ENCODE results near the gene BMP6. TPM values are rescaled to one million over a fixed set of nuclear protein-coding genes. Genes with fewer than 3 reads are reported as not detected.

BMP6 gene
- total and polyA plus RNA-seq, 11 donors: 1.1 to 5.1 (median 2.7) TPM

DNA sequence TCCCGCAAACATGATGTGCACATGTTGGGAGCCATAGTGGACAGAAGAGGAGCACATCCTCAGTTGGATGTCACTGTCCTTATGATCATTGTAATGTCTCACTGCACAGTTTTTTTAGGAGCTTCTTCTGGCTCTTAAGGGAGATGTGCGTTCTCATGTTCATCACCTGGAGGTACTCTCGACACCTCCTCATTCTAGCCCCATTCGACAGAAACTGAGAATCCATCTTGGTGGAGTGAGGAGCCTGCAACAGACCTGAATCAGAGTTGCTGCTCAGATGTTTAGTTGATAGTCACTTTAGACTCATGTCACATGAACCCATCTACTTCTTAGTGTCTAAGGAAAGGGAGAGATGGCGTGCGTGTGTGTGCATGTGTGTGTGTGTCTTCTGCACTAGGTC, 2.3 kb upstream of the BMP6 start:
- Histone ChIP-seq H3K4me3 (no peak overlapping the region), H3K4me1 (peaks cover 0 to 37% (median 22%) of the 10 kb centered on the region in 12 donors), H3K36me3 (no peaks in the 10 kb centered on the region), H3K27ac (no peak overlapping the region), H3K27me3 (peaks cover 4 to 48% (median 17%) of the 10 kb centered on the region in 9 donors), H3K9me3 (no peaks in the 10 kb centered on the region)
- DNase-seq (no peak), ATAC-seq (no peak)
- WGBS, 4 donors: 90 to 96% (median 92%) methylated on average over 6 of the region's 6 CpGs
- TF ChIP-seq POLR2A (IDR thresholded peaks at IDR 0.05): no peak
- TF ChIP-seq, protein P1, sequence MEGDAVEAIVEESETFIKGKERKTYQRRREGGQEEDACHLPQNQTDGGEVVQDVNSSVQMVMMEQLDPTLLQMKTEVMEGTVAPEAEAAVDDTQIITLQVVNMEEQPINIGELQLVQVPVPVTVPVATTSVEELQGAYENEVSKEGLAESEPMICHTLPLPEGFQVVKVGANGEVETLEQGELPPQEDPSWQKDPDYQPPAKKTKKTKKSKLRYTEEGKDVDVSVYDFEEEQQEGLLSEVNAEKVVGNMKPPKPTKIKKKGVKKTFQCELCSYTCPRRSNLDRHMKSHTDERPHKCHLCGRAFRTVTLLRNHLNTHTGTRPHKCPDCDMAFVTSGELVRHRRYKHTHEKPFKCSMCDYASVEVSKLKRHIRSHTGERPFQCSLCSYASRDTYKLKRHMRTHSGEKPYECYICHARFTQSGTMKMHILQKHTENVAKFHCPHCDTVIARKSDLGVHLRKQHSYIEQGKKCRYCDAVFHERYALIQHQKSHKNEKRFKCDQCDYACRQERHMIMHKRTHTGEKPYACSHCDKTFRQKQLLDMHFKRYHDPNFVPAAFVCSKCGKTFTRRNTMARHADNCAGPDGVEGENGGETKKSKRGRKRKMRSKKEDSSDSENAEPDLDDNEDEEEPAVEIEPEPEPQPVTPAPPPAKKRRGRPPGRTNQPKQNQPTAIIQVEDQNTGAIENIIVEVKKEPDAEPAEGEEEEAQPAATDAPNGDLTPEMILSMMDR (IDR thresholded peaks at IDR 0.05): no peak
- intact Hi-C loops (cut with DNase I): loop anchor here in 9 of 10 donors (2.0 to 10.0 kb wide), 13 partner anchors 171 to 501 kb away; partner anchors contain the start of genes TXNDC5 (in 3 of the 9) and BLOC1S5 (in 1 of the 9)

DNA sequence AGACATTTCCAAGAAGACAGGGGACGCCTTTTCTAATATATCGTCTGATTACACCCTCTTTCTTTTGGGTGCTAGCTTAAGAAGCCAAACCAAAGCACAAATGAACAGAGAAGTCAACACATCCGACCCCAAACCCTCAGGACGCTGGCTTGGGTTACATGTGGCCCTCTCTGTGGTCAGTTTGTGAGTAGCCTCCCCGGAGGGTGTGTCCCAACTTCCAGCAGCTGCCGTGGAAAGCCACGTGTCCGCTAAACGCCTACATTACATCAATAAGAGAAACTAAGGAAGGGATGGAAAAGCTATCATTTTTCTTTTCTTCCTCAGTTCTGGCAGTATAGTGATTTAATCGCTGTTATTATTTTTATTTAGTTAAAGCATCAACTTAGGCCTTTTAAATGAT, 487 bp upstream of the BMP6 start:
- no peaks in the 10 kb centered on the region for H3K9me3 ChIP-seq
- ATAC-seq (no peak), DNase-seq (no peak)
- peak overlapping the region in 10 of 12 donors; percentile 48 to 80 (median 68) for H3K4me3 ChIP-seq
- intact Hi-C loops (cut with DNase I): loop anchor here in 7 of 10 donors (1.0 to 10.0 kb wide), 11 partner anchors 169 to 499 kb away; partner anchors contain the start of gene TXNDC5 (in 3 of the 7)
- peaks cover 21 to 67% (median 30%) of the 10 kb centered on the region in 9 donors for H3K27me3 ChIP-seq
- peaks cover 0 to 44% (median 26%) of the 10 kb centered on the region in 12 donors for H3K4me1 ChIP-seq
- 20 to 29% (median 24%) methylated on average over 10 of the region's 10 CpGs for WGBS, 4 donors
- H3K27ac ChIP-seq: no peak overlapping the region
- no peaks in the 10 kb centered on the region for H3K36me3 ChIP-seq
- TF ChIP-seq, protein P1 (IDR thresholded peaks at IDR 0.05): no peak
- no peak for TF ChIP-seq POLR2A (IDR thresholded peaks at IDR 0.05)

DNA sequence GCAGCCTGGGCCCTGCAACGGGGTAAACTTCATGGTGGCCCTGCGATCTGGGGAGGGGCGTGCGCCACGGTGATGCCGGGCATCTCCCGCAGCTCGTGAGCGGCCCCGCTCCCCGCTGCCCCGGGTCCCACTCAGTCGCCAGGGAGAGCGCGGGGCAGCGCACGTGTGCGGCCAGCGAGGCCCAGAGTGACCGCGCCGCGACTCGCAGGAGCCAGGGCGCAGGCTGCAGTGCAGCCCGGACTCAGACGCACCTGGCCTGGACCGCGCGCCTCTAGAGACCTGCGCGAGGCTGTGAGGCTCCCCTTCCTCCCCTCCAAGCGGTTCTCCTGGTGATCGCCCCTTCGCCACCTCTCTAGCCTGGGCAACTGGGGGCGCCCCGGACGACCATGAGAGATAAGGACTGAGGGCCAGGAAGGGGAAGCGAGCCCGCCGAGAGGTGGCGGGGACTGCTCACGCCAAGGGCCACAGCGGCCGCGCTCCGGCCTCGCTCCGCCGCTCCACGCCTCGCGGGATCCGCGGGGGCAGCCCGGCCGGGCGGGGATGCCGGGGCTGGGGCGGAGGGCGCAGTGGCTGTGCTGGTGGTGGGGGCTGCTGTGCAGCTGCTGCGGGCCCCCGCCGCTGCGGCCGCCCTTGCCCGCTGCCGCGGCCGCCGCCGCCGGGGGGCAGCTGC, 652 bp downstream of the BMP6 start:
- Histone ChIP-seq H3K27me3 (peaks cover 22 to 78% (median 36%) of the 10 kb centered on the region in 9 donors), H3K27ac (peak overlapping the region in 2 of 12 donors; percentile 14 to 27), H3K4me3 (peak overlapping the region; percentile 31 to 80 (median 66)), H3K36me3 (no peaks in the 10 kb centered on the region), H3K9me3 (no peaks in the 10 kb centered on the region), H3K4me1 (peaks cover 0 to 45% (median 26%) of the 10 kb centered on the region in 12 donors)
- intact Hi-C loops (cut with DNase I): loop anchor here in 6 of 10 donors (5.0 to 10.0 kb wide), 8 partner anchors 168 to 498 kb away; partner anchors contain the start of gene TXNDC5 (in 3 of the 6)
- no peak for TF ChIP-seq POLR2A (IDR thresholded peaks at IDR 0.05)
- TF ChIP-seq, protein P1 (IDR thresholded peaks at IDR 0.05): no peak
- 0 to 1% (median 1%) methylated on average over 21 to 73 of the region's 73 CpGs for WGBS, 4 donors
- ATAC-seq (peak in 2 of 4 donors; percentile 33 to 35), DNase-seq (no peak)

Data from heart left ventricle (tissue), 16 donors.